ENCODE data around the gene CAPN7.

DNA sequence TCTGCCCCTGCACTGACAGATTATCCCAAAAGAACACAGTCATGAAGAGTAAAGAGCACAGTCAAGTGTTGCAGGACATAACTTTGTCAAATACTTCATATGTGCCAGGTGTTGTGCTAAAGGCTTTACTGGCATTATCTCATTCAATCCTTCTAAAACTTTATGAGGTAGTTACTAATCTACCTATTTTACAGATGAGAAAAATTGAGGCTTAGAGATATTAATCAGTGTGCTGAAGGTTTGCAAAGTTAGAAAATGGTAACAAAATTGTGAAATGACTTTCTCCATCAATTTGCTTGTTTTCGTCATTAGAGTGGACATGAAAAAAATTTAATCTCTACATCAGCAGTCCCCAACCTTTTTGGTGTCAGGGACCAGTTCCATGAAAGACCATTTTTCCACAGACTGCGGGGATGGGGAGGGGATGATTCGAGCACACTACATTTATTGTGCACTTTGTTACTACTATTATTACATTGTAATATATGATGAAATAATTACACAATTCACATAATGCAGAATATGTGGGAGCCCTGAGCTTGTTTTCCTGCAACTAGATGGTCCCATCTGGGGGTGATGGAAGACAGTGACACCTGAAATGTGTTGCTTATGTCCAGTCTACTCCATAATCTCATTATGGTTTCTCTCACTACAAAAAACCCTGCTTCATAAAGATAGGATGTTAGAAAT, 8.6 kb upstream of the CAPN7 start:
- TF ChIP-seq, protein P1, sequence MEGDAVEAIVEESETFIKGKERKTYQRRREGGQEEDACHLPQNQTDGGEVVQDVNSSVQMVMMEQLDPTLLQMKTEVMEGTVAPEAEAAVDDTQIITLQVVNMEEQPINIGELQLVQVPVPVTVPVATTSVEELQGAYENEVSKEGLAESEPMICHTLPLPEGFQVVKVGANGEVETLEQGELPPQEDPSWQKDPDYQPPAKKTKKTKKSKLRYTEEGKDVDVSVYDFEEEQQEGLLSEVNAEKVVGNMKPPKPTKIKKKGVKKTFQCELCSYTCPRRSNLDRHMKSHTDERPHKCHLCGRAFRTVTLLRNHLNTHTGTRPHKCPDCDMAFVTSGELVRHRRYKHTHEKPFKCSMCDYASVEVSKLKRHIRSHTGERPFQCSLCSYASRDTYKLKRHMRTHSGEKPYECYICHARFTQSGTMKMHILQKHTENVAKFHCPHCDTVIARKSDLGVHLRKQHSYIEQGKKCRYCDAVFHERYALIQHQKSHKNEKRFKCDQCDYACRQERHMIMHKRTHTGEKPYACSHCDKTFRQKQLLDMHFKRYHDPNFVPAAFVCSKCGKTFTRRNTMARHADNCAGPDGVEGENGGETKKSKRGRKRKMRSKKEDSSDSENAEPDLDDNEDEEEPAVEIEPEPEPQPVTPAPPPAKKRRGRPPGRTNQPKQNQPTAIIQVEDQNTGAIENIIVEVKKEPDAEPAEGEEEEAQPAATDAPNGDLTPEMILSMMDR (IDR thresholded peaks at IDR 0.05): no peak
- no peak for TF ChIP-seq EZH2phosphoT487 (IDR thresholded peaks at IDR 0.05)
